ENCODE results near the gene RPS15A. TPM values are rescaled to one million over a fixed set of nuclear protein-coding genes. Genes with fewer than 3 reads are reported as not detected.

Gene RPS15A
- total and polyA plus RNA-seq, 9 donors, result 2,591 to 11,026 (median 3,225) TPM

GRCh38 chr16:18805257-18805773 lies 15.2 kb upstream of the RPS15A start:
- intact Hi-C loops (cut with DNase I), result loop anchor here in 2 of 4 donors (10.0 kb wide), 2 partner anchors 119 to 309 kb away; partner anchors contain the start of genes ITPRIPL2 (in 1 of the 2) and SMG1 (in 1 of the 2)
- H3K27me3 ChIP-seq, result no peaks in the 10 kb centered on the region
- no peak for TF ChIP-seq EP300 (IDR thresholded peaks at IDR 0.05)
- no peak for TF ChIP-seq CTCF (IDR thresholded peaks at IDR 0.05)
- no peak for TF ChIP-seq POLR2A (IDR thresholded peaks at IDR 0.05)
- H3K4me1 ChIP-seq (ENCODE audit: insufficient read depth), result peaks cover 5% of the 10 kb centered on the region
- WGBS, 3 donors, result 18 to 23% (median 20%) methylated on average over 2 of the region's 2 CpGs
- H3K4me3 ChIP-seq, result no peak overlapping the region
- H3K36me3 ChIP-seq, result no peaks in the 10 kb centered on the region
- H3K9me3 ChIP-seq, result no peaks in the 10 kb centered on the region
- H3K27ac ChIP-seq, result no peak overlapping the region
- no peak for DNase-seq

- no peak for DNase-seq
- no peaks in the 10 kb centered on the region for H3K36me3 ChIP-seq
- H3K4me3 ChIP-seq, result no peak overlapping the region
- H3K9me3 ChIP-seq, result no peaks in the 10 kb centered on the region
- H3K27me3 ChIP-seq, result no peaks in the 10 kb centered on the region
- no peak overlapping the region for H3K27ac ChIP-seq
- no peak for TF ChIP-seq POLR2A (IDR thresholded peaks at IDR 0.05)
- TF ChIP-seq CTCF (IDR thresholded peaks at IDR 0.05), result no peak
- TF ChIP-seq EP300 (IDR thresholded peaks at IDR 0.05), result no peak
- peaks cover 7% of the 10 kb centered on the region for H3K4me1 ChIP-seq (ENCODE audit: insufficient read depth)
- intact Hi-C loops (cut with DNase I), result loop anchor here in 2 of 4 donors (5.0 to 10.0 kb wide), 3 partner anchors 120 to 310 kb away; partner anchors contain the start of genes ITPRIPL2 (in 1 of the 2) and SMG1 (in 1 of the 2)
- WGBS, 3 donors, result 25 to 44% (median 39%) methylated on average over 3 of the region's 3 CpGs
These were observed 14.4 kb upstream of the RPS15A start for GRCh38 chr16:18804540-18804939.

GRCh38 chr16:18803569-18804462 lies 13.7 kb upstream of the RPS15A start:
- WGBS, 3 donors, result 55 to 60% (median 59%) methylated on average over 5 of the region's 5 CpGs
- no peak for TF ChIP-seq CTCF (IDR thresholded peaks at IDR 0.05)
- TF ChIP-seq POLR2A (IDR thresholded peaks at IDR 0.05), result no peak
- no peak for TF ChIP-seq EP300 (IDR thresholded peaks at IDR 0.05)

GRCh38 chr16:18802767-18803343 lies 12.7 kb upstream of the RPS15A start:
- Histone ChIP-seq H3K4me1 (ENCODE audit: insufficient read depth) (peaks cover 8% of the 10 kb centered on the region), H3K27me3 (no peaks in the 10 kb centered on the region), H3K27ac (no peak overlapping the region), H3K9me3 (no peaks in the 10 kb centered on the region), H3K36me3 (no peaks in the 10 kb centered on the region), H3K4me3 (no peak overlapping the region)
- TF ChIP-seq EP300 (IDR thresholded peaks at IDR 0.05), result no peak
- TF ChIP-seq POLR2A (IDR thresholded peaks at IDR 0.05), result no peak
- no peak for TF ChIP-seq CTCF (IDR thresholded peaks at IDR 0.05)
- intact Hi-C loops (cut with DNase I), result loop anchor here in 2 of 4 donors (5.0 to 10.0 kb wide), 3 partner anchors 122 to 312 kb away; partner anchors contain the start of genes ITPRIPL2 (in 1 of the 2) and SMG1 (in 1 of the 2)
- peak in 1 of 5 donors; percentile 18 for DNase-seq
- WGBS, 3 donors, result 74 to 92% (median 85%) methylated on average over 16 of the region's 16 CpGs

More at GRCh38 chr16:18803569-18804462, 13.7 kb upstream of the RPS15A start:
- Histone ChIP-seq H3K27ac (no peak overlapping the region), H3K9me3 (no peaks in the 10 kb centered on the region), H3K36me3 (no peaks in the 10 kb centered on the region), H3K27me3 (no peaks in the 10 kb centered on the region), H3K4me3 (no peak overlapping the region), H3K4me1 (ENCODE audit: insufficient read depth) (peaks cover 8% of the 10 kb centered on the region)
- intact Hi-C loops (cut with DNase I), result loop anchor here in 2 of 4 donors (5.0 to 10.0 kb wide), 3 partner anchors 121 to 311 kb away; partner anchors contain the start of genes ITPRIPL2 (in 1 of the 2) and SMG1 (in 1 of the 2)
- DNase-seq, result no peak
